NCI-H82 treated with DMSO at 0.1 percent for 48 hours (cell line): ENCODE measurements around the gene CNEP1R1.

Experiments used
- DNase-seq: peaks from one replicate; lab custom pipeline; 2025; ENCODE audit not compliant: unreplicated experiment; lab: John Stamatoyannopoulos, UW

The CNEP1R1 gene

DNA sequence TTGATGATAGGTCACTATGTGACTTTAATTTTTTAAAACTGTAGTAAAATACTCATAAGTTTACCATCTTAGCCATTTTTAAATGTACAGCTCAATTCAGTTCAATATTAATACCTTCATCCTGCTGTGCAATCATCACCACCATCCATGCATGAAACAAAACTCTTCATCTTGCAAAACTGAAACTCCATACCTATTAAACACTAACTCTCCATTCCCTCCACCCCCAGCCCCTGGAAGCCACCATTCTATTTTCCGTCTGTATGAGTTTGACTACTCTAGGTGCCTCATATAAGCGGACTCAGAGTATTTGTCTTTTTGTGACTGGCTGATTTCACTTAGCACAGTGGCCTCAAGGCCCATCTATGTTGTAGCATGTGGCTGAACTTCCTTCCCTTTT is 9.4 kb upstream of the CNEP1R1 start:
- DNase-seq = no peak

DNA sequence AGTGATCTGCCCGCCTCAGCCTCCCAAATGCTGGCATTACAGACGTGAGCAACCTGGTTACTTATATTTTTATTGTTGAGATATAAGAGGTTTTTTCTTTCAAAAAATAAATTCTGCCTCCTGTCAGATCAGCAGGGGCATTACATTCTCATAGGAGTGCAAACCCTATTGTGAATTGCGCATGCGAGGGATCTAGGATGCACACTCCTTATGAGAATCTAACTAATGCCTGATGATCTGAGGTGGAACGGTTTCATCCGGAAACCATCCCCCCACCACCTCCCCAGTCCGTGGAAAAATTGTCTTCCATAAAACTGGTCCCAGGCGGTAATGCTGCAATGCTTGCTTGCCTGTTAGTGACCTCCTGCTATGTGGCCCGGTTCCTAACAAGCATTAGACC is 7.5 kb upstream of the CNEP1R1 start:
- DNase-seq = no peak

DNA sequence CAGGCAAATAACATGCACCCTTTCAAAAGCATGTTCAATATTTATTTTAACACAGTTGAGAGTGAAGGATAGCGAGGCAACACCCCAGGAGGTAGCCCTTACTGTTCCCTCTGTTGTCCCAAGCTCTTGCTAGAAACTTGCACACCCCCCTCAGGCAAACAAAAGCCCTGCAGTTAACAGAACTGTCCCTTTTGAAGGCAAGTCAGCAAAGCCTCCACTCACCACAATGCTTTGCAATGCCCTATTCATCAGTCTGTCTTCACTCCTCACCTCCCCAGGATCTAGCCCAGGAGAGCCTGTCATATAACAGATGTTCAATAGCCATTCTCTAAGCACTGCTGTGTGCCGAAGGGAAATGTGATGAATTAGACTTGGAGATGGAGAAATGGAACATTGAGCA is 3.5 kb upstream of the CNEP1R1 start:
- DNase-seq = no peak

DNA sequence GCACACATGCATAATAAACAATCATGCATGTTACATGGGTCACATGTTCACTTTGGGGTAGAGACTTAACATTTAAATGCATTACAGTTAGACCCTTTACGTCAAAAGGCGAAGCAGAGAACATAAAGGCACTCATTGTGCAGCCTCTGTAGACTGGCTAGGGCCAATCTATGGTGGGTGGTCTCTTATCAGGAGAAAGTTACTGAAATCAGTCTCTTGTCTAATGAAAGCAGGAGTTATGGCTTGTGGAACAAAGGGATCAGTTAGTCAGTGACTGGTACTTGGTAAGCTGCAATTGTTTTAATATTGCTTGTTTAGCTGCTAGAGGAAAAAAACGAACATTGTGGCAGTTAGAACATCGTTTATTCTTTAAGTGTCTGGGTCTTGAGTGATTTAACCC is 1.4 kb upstream of the CNEP1R1 start:
- no peak for DNase-seq

DNA sequence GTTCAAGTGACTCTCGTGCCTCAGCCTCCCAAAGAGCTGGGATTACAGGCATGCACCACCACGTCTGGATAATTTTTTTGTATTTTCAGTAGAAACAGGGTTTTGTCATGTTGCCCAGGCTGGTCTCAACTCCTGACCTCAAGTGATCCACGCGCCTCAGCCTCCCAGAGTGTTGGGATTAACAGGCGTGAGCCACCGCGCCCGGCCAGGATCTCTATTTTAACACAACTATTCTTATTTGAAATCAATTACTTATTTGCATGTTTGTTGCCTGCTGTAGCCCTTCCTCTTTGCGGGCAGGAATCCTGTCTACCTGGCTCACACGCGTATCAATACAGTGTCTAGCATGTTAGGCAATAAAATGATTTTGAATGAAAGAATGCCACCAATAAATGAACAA is 818 bp upstream of the CNEP1R1 start:
- DNase-seq = no peak

DNA sequence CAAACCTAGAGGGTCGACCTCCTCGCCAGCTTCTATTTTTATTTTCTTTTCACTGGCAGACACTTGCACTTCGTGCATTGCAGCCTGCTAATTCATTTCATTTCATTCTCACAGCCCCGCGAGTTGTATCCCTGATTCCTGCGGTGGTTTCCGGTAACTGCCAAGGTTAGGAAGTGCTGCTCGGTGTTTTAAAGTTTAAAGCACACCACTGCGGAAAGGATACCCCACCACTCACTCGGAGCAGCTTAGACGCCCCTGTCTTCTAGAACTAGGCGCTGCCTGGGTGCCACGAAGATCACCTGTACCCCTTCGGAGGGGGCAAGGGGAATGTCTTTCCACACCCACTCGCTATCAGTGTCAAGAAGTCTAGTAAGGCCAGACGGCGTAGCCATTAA is 509 bp downstream of the CNEP1R1 start:
- DNase-seq = no peak

DNA sequence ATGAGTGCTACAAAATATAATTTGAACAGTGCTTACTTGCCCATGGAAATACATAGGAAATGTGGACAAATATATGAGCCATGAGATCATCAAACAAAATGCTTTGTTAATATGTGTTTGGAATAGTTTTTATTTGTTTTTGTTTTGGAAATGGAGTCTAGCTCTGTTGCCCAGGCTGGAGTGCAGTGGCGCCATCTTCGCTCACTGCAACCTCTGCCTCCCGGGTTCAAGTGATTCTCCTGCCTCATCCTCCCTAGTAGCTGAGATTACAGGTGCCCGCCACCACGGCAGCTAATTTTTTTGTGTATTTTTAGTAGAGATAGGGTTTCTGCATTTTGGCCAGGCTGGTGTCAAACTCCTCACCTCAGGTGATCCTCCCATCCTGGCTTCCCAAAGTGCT is 2.8 kb downstream of the CNEP1R1 start:
- no peak for DNase-seq

DNA sequence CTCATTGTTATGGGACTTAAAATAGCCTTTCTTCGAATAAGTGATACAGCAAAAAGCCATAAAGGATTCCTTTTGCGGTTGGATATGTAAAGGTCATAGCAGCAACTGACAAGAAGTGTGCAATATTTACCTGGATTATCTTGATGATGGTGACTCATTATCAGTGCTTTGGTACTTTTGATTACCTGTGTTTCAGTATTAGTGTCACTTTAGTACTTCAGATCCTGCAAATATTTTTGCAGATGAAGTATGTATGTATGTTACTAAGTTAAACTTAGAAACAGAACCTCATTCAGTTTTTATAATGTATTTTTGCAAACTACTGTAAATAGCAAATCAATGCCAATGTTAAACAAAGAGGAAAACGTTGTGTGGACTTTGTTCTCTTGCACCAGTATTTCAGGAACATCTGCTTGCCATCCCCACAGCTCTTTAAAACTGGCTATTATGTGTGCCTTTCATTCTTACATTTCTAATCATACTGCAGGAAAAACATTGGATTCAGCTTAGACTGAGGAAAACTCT is 10.5 kb downstream of the CNEP1R1 start:
- no peak for DNase-seq

DNA sequence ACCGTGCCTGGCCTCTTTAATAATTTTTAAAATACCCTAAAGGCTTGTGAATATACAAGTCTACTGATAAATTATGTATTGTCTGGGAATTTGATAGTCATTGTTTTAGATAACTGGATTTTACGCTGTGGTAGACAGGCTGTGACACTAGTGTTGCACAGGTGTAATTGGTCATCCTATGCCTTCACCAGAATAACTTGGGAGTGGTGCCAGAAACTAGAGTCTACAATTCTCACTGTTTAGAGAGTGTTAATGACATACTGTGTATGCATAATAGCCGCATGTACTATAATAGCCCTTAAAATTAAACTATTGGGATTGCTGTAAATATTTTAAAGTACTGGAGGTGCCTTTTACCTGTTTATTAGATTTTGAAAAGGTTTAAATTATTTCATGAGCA is 11.4 kb downstream of the CNEP1R1 start:
- no peak for DNase-seq

DNA sequence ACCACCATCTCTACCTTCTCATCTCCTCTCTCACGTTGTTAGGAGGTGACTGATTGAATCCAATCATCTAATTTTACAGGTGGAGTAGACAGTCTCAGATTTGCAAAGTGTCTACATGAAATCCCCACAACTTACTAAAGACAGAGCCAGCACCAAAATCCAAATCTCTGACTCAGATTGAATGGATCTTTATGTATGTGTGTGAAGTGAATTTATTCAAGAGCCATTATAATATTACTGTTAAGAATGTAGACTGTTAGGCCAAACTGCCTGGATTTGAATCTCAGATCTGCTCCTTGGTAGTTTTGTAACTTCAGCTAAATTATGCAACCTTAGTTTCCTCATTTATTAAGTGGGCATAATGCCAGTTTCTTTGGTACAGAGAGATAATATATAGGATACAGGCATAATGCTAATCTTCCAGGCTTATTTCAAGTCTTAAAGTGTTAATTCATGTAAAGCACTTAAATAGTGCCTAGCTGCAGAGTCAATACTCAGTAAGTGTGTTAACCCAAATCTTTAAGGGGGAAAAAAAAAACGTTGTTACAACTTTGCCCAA is 12.7 kb downstream of the CNEP1R1 start:
- DNase-seq = no peak

DNA sequence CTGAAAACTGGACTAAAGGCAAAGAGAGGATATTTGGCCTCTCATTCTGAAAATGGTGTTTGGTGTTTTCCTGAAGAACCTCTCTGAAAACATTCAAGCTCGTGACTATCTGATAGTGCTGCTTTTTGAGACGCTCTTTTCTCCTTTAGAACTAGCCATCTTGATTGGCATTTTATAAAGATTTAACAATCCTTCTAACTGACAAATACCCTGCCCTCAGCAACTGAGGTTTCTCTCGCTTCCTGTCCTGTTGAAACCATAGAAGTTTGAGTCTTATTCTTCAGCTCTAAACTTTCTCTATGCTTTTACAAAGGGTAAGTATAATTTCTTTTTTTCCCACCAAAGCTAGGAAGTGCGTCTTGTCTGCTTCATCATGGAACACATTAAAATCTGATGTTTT is 13.3 kb downstream of the CNEP1R1 start:
- DNase-seq = no peak

DNA sequence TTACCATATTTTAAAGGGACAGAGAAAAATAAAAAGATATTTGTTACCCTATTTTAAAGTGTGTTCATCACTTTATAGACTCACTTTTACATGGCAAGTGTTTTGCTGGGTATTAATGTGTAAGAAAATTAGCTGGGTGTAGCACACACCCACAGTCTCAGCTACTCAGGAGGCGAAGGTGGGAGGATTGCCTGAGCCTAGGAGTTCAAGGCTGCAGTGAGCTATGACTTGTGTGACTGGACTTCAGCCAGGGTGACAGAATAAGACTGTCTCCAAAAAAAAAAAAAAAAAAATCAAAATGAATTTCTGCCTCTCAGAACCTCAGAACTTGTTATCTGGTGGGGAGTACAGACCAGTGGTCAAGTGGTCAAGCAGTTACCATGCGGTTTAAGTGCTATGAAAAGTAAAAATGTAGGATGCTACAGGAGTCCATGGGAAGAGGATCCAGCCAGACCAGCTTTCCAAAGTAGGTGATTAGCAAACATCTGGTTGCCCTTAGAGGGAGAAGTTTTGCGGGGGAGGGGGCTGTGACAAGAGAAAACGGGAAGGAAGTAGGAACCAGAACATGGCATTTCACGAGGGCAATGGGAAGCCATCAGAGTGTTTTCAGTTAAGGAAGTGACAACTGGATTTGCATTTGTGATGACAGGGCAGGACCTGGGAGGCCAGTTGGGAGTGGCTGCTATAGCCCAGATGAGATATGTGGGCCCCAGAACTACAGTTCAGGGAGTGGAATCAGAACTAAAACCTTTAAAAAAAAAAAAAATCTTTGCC is 13.9 kb downstream of the CNEP1R1 start:
- no peak for DNase-seq

DNA sequence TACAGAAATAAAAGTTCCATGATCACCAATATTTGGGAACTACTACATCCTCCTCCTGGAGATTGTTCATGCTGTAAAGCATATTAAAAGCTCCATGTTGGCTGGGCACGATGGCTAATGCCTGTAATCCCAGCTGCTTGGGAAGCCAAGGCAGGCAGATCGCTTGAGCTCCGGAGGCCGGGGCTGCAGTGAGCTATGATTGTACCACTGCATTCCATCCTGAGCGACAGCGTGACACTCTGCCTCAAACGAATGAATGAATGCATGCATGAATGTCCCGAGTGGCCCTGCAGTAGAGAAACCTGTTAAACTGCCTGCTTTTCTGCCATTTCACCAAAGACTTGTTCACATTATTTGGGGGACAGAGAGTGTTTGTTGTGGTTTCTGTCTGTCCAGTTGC is 15.0 kb downstream of the CNEP1R1 start:
- no peak for DNase-seq

DNA sequence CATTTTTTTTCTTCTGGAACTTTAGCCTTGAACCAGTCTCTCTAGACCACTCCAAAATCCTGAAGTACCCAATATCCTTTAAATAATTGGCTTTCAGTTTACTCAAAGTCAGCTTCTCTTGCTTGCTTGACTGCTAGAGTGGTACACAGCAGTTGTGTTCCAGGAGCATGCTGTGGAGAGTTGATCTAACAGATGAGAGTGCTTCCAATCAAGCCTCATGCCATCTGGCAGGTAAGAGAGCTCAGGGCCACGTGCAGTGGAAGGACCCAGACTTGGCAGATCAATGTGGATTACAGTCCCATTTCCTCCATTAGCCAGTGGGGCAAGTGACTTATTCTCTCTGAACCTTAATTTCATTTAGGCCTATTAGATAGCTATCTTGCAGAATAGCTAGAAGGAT is 15.7 kb downstream of the CNEP1R1 start:
- DNase-seq = no peak

DNA sequence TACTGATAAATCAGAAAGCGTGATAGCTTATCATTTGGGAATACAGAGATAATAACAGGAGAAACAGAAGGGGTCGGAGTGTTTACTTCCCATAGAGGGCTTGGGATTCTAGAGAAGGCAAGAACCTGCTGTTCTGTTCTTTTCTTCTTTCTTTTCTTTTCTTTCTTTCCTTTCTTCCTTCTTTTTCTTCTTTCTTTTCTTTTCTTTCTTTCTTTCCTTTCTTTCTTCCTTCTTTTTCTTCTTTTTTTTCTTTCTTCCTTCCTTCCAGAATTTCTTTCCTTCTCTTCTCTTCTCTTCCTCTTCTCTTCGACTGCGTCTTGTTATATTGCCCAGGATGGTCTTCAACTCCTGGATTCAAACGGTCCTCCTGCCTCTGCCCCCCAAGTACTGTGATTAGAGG is 18.3 kb downstream of the CNEP1R1 start:
- no peak for DNase-seq

DNA sequence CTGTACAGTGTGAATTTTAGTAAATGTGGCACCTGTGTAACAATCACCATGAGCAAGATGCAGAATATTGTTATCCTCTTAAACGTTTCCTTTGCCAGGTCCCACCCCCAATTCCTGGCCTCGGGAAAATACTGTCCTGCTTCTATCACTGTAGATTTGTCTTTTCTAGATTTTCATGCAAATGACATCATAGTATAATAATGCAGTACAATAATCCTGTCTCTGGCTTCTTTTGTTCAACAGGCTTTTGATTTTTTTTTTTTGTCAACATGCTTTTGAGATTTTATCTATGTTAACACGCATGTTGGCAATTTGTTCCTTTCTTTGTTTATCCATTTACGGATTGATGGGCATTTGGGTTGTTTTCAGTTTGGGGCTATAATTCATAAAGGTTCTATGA is 20.4 kb downstream of the CNEP1R1 start:
- DNase-seq = no peak

DNA sequence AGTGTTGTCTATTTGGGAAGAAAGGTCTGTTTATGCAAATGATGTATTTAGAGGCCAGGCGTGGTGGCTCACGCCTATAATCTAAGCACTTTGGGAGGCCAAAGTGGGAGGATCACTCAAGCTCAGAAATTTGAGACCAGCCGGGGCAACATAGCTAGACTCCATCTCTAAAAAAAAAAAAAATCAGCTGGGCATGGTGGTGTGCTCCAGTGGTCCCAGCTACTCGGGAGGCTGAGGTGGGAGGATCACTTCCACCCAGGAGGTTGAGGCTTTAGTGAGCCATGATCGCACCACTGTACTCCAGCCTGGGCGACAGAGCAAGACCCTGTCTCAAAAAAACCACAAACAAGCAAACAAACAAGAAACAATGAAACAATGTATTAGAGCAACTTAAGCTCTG is 21.8 kb downstream of the CNEP1R1 start:
- DNase-seq = no peak

DNA sequence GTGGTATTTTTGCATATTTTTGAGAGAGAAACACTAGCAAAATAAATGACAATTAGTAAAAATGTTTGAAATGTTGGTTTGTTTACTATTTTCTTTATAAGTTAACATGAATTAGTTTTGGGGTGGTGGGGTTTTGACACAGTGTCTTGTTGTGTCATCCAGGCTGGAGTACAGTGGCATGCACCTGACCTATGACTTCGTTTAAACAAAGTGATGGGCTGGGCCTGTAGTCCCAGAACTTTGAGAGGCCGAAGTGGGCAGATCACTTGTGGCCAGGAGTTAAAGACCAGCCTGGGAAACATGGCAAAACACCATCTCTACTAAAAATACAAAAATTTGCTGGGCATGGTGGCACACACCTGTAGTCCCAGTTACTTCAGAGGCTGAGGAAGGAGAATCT is 22.8 kb downstream of the CNEP1R1 start:
- DNase-seq = no peak

DNA sequence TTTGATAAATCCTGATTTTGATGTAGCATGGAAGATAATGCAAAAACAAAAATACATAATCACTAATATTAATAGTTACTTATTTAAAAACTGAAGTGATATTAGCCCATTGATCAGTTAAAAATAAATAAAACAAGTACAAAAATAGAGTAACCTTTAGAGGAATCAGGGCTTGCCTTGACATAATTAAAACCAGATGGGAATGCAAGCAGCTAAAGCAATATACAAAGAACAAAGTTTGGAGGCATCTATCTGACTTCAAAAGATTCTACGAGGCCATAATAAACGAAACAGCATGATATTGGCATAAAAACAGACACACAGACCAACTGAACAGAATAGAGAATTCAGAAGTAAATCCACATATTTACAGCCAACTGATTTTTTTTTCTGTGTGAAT is 25.8 kb downstream of the CNEP1R1 start:
- no peak for DNase-seq

DNA sequence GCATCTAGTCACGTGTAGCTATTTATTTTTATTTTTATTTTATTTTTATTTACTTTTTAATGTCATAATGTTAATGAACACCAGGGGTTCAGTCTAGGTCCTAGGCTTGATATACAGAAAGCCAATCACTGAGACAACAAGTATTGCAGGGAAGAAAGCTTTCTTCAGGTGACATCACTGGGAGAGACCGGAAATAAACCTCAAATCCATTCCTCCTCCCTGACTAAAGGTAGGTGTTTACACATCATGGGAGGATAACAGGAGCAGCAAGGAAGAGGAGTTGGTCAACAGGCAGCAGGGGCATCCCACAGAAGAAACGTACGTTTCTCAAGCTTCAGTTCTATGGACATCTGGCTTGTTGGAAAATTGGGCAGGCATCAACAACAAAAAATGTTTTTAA is 31.2 kb downstream of the CNEP1R1 start:
- no peak for DNase-seq

DNA sequence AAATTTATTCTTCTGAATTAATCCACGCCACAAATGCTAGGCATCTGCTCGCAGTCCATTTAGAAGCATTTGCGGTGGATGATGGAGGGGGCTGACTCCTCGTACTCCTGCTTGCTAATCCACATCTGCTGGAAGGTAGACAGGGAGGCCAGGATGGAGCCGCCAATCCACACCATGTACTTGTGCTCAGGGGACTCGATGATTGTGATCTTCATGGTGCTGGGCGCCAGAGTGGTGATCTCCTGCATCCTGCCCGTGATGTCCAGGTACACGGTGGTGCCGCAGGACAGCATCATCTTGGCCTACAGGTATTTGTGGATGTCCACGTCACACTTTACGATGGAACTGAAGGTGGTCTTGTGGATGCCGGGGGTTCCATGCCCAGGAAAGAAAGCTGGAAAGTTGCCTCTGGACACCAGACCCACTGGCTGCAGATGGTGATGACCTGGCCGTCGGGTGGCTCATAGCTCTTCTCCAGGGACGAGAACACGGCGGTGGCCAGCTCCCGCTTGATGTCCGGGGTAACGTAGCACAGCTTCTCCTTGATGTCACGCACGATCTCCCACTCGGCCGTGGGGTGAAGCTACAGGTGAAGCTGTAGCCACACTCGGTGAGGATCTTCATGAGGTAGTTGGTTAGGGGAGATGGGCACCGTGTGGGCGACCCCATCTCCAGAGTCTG is 33.2 kb downstream of the CNEP1R1 start:
- no peak for DNase-seq

DNA sequence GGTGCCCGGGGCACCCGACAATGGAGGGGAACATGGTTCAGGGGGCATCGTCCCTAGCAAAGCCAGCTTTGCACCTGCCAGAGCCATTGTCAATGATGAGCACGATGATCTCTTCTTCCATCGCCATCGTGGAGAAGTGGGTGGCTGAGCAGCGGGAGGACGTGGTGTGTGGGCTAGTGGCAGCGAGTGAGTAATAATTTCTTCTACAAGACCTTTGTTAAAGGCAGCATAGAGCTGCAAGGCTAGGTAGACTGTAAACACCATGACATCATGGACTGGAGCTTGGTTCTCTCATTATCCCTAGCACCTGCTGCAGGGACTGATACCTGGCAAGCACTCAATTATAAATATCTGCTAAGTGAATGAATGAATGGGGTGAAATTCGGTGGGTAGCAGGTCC is 34.1 kb downstream of the CNEP1R1 start:
- DNase-seq = no peak
